Karpas-422 (cell line): Measurements from ENCODE around the gene FBXO34. TPM values are rescaled to one million over a fixed set of nuclear protein-coding genes. Genes with fewer than 3 reads are reported as not detected.
A peak's percentile ranks its signal among the peaks of the same experiment; 100 is the strongest.

Source experiments
- DNase-seq: peaks from one replicate; pipeline ENCODE4 v3.0.0-alpha.2; 2015
- H2AFZ ChIP-seq: fragments of 200-600 bp; sonication (generic); 2 replicates; pipeline ENCODE4 v1.6.1; 2014; ENCODE audit warnings: antibody characterized with exemption, low read length, mixed read lengths
- H3K27ac ChIP-seq: fragments of 200-600 bp; sonication (generic); 2 replicates; pipeline ENCODE4 v1.5.1; 2014; ENCODE audit warnings: mild to moderate bottlenecking, low read length, moderate library complexity
- H3K27me3 ChIP-seq: fragments of 200-600 bp; sonication (generic); 2 replicates; pipeline ENCODE4 v1.6.1; 2014; ENCODE audit warnings: low read length, mixed read lengths
- H3K36me3 ChIP-seq: fragments of 200-600 bp; sonication (generic); 2 replicates; pipeline ENCODE4 v1.6.1; 2014; ENCODE audit warnings: low read length, mixed read lengths; ENCODE audit not compliant: insufficient read depth
- H3K4me1 ChIP-seq: fragments of 200-600 bp; sonication (generic); 2 replicates; pipeline ENCODE4 v1.6.1; 2014; ENCODE audit warnings: mild to moderate bottlenecking, low read length, mixed read lengths
- H3K4me2 ChIP-seq: fragments of 200-600 bp; sonication (generic); 2 replicates; pipeline ENCODE4 v1.6.1; 2014; ENCODE audit warnings: low read length, low read depth, mild to moderate bottlenecking; ENCODE audit not compliant: poor library complexity, severe bottlenecking
- H3K4me3 ChIP-seq: fragments of 200-600 bp; sonication (generic); 2 replicates; pipeline ENCODE4 v1.5.1; 2014; ENCODE audit warnings: mild to moderate bottlenecking, antibody characterized with exemption, low read length, mixed read lengths
- H3K79me2 ChIP-seq: fragments of 200-600 bp; sonication (generic); 2 replicates; pipeline ENCODE4 v1.6.1; 2014; ENCODE audit warnings: mild to moderate bottlenecking, low read length, mixed read lengths
- H3K9ac ChIP-seq: fragments of 200-600 bp; sonication (generic); 2 replicates; pipeline ENCODE4 v1.6.0; 2014; ENCODE audit warnings: low read length
- H3K9me2 ChIP-seq: fragments of 200-600 bp; sonication (generic), shearing (Covaris generic); replicated peaks from 2 replicates; pipeline ENCODE4 v1.6.0; 2014; ENCODE audit warnings: mild to moderate bottlenecking, low read length, moderate library complexity; ENCODE audit not compliant: insufficient read depth
- H3K9me3 ChIP-seq: fragments of 300-700, 200-600 bp; sonication (generic); 2 replicates; pipeline ENCODE4 v1.6.1; 2014; ENCODE audit warnings: low read length, mixed read lengths
- H4K20me1 ChIP-seq: fragments of 200-600 bp; sonication (generic); 2 replicates; pipeline ENCODE4 v1.6.1; 2014; ENCODE audit warnings: mild to moderate bottlenecking, antibody characterized with exemption, low read length, low read depth; ENCODE audit not compliant: insufficient read depth
- total RNA-seq: library from RNA; depleted of rRNA; stranded (reverse); fragments of >200 nt; shearing (Covaris generic); gene quantifications from 2 replicates; pipeline ENCODE4 v1.2.3, GENCODE V29; 2014; ENCODE audit warnings: low replicate concordance

The FBXO34 gene
- total RNA-seq, 1 experiment from 2014 or later = 59.0 TPM

GRCh38 chr14:55254581-55254980, 16.6 kb upstream of the FBXO34 start:
- no peaks in the 10 kb centered on the region for H3K79me2 ChIP-seq
- no peaks in the 10 kb centered on the region for H3K9me2 ChIP-seq
- no peaks in the 10 kb centered on the region for H3K9me3 ChIP-seq
- no peak overlapping the region for H3K27ac ChIP-seq
- H3K9ac ChIP-seq = no peak overlapping the region
- no peaks in the 10 kb centered on the region for H3K4me1 ChIP-seq
- no peaks in the 10 kb centered on the region for H3K36me3 ChIP-seq
- H3K27me3 ChIP-seq = no peaks in the 10 kb centered on the region
- no peak for DNase-seq
- H2AFZ ChIP-seq = no peak overlapping the region
- no peak overlapping the region for H3K4me2 ChIP-seq
- no peaks in the 10 kb centered on the region for H4K20me1 ChIP-seq
- H3K4me3 ChIP-seq = no peak overlapping the region

GRCh38 chr14:55255979-55256378, 15.2 kb upstream of the FBXO34 start:
- no peaks in the 10 kb centered on the region for H3K79me2 ChIP-seq
- H3K9ac ChIP-seq = no peak overlapping the region
- H2AFZ ChIP-seq = no peak overlapping the region

DNA sequence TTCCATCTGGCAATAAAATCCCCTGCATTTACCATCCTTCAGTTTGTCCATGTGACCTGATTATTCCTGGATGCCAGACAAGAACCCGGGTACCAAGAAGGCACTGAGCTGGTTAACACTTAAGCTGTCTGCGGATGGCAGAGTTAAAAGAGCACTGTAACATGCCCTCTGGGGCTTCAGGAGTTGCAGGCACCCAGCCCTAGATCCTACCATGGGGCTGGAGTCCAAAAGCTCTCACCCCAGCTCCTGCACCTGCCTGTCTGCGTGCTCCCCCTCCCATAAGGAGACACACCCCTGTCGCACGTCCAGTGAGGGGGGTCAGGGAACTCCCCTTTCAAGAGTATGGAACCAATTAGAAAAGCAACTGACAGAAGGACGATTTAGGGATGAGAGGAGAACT, 14.6 kb upstream of the FBXO34 start:
- Histone ChIP-seq H3K27ac (no peak overlapping the region), H3K27me3 (no peaks in the 10 kb centered on the region), H3K4me1 (no peaks in the 10 kb centered on the region), H2AFZ (no peak overlapping the region), H3K9me2 (no peaks in the 10 kb centered on the region), H3K9me3 (no peaks in the 10 kb centered on the region), H3K4me2 (no peak overlapping the region), H3K9ac (no peak overlapping the region), H3K79me2 (no peaks in the 10 kb centered on the region), H3K36me3 (no peaks in the 10 kb centered on the region), H4K20me1 (no peaks in the 10 kb centered on the region), H3K4me3 (no peak overlapping the region)
- DNase-seq = no peak

More at GRCh38 chr14:55255979-55256378, 15.2 kb upstream of the FBXO34 start:
- Histone ChIP-seq H4K20me1 (no peaks in the 10 kb centered on the region), H3K27ac (no peak overlapping the region), H3K9me2 (no peaks in the 10 kb centered on the region), H3K4me2 (no peak overlapping the region), H3K4me1 (no peaks in the 10 kb centered on the region), H3K4me3 (no peak overlapping the region), H3K9me3 (no peaks in the 10 kb centered on the region), H3K27me3 (no peaks in the 10 kb centered on the region), H3K36me3 (no peaks in the 10 kb centered on the region)
- no peak for DNase-seq

DNA sequence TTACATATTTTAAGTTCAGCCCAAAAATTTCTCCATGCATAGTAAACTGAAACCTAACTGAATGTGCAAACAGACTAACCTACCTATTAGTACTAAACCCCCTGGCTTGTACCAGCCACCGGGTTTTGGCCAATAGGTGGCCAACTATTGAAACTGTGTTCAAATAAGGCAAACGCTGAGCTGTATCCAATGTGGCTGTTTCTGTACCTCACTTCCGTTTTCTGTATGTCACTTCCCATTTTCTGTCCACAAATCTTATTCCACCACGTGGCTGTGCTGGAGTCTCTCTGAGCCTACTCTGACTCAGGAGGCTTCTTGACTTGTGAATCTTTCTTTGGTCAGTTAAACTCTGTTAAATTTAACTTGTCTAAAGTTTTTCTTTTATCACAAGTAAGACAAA, 6.0 kb upstream of the FBXO34 start:
- H3K27ac ChIP-seq = no peak overlapping the region
- H3K27me3 ChIP-seq = no peaks in the 10 kb centered on the region
- no peak overlapping the region for H3K4me3 ChIP-seq
- peaks cover 6% of the 10 kb centered on the region for H3K4me1 ChIP-seq
- no peak overlapping the region for H3K4me2 ChIP-seq
- DNase-seq = peak; percentile 92
- H3K79me2 ChIP-seq = no peaks in the 10 kb centered on the region
- H2AFZ ChIP-seq = peak overlapping the region; percentile 90
- H3K9ac ChIP-seq = no peak overlapping the region
- H4K20me1 ChIP-seq = no peaks in the 10 kb centered on the region
- H3K9me2 ChIP-seq = no peaks in the 10 kb centered on the region
- H3K36me3 ChIP-seq = no peaks in the 10 kb centered on the region
- peaks cover 4% of the 10 kb centered on the region; the same call in 1 of the 2 replicates for H3K9me3 ChIP-seq

- Histone ChIP-seq H3K4me2 (no peak overlapping the region), H3K27ac (no peak overlapping the region), H3K36me3 (no peaks in the 10 kb centered on the region), H4K20me1 (peaks cover 9% of the 10 kb centered on the region; the same call in 1 of the 2 replicates), H2AFZ (no peak overlapping the region; the same call in 1 of the 2 replicates), H3K9ac (no peak overlapping the region), H3K79me2 (peaks cover 13% of the 10 kb centered on the region), H3K4me1 (peaks cover 18% of the 10 kb centered on the region), H3K9me3 (peaks cover 4% of the 10 kb centered on the region; the same call in 1 of the 2 replicates), H3K27me3 (no peaks in the 10 kb centered on the region), H3K9me2 (no peaks in the 10 kb centered on the region), H3K4me3 (no peak overlapping the region)
- no peak for DNase-seq
Observed at GRCh38 chr14:55267820-55268219, 3.4 kb upstream of the FBXO34 start.

GRCh38 chr14:55271572-55272298, 514 bp downstream of the FBXO34 start:
- Histone ChIP-seq H2AFZ (no peak overlapping the region; the same call in 1 of the 2 replicates), H3K79me2 (peaks cover 52% of the 10 kb centered on the region), H3K4me3 (peak overlapping the region; percentile 93), H3K27me3 (no peaks in the 10 kb centered on the region), H3K9me3 (no peaks in the 10 kb centered on the region), H3K27ac (peak overlapping the region; percentile 48), H3K4me2 (peak overlapping the region; percentile 86), H3K36me3 (no peaks in the 10 kb centered on the region), H3K9ac (peak overlapping the region; percentile 88), H4K20me1 (peaks cover 33% of the 10 kb centered on the region), H3K9me2 (no peaks in the 10 kb centered on the region), H3K4me1 (peaks cover 50% of the 10 kb centered on the region)
- DNase-seq = peak; percentile 94

DNA sequence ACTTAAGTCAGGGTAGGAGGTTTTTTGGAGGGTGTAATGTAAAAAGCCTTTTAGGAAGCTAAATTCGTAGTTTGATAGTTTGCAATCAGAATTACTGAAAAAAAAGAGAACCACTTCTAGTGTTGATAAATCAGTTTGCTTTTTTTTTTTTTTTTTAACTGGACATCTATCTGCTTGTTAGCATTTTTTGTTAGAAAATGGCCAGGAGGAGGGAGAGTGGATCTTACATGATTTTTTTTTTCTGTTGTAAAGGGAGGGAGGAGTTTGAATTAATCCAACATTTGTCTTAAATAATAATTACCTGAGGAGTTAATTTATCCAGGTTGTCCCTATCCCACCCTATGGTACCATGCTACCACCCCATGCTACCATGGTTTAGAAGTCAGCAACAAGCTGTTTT, 1.2 kb downstream of the FBXO34 start:
- H3K27ac ChIP-seq = peak overlapping the region; percentile 48
- H3K27me3 ChIP-seq = no peaks in the 10 kb centered on the region
- no peak overlapping the region for H2AFZ ChIP-seq
- H4K20me1 ChIP-seq = peaks cover 37% of the 10 kb centered on the region
- H3K4me1 ChIP-seq = peaks cover 57% of the 10 kb centered on the region
- H3K9me2 ChIP-seq = no peaks in the 10 kb centered on the region
- H3K4me3 ChIP-seq = peak overlapping the region; percentile 93
- H3K9ac ChIP-seq = peak overlapping the region; percentile 88
- peaks cover 59% of the 10 kb centered on the region for H3K79me2 ChIP-seq
- peak; percentile 67 for DNase-seq
- peak overlapping the region; percentile 86 for H3K4me2 ChIP-seq
- H3K9me3 ChIP-seq = no peaks in the 10 kb centered on the region
- H3K36me3 ChIP-seq = no peaks in the 10 kb centered on the region

DNA sequence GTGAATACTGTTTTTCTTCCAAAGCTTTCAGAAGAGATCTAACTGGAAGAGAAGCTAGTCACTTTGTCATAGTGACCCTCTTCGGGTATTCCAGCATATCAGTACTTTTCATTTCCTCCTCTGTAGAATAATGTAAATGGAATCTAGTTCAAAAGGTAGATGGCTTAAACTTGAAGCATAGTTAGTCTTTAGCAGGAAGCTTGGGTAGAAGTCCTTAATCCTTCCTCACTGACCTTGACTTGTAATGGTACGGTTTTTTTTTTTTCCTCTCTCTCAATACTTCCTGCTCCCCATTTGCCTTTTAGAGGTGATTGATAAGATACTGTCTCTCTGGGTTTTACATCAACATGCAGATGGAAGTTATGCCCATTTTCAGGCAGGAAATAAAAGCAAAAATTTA, 1.7 kb downstream of the FBXO34 start:
- Histone ChIP-seq H3K27me3 (no peaks in the 10 kb centered on the region), H3K9me2 (no peaks in the 10 kb centered on the region), H3K9ac (peak overlapping the region; percentile 88), H3K4me1 (peaks cover 62% of the 10 kb centered on the region), H2AFZ (no peak overlapping the region), H4K20me1 (peaks cover 41% of the 10 kb centered on the region), H3K4me2 (peak overlapping the region; percentile 86), H3K9me3 (no peaks in the 10 kb centered on the region), H3K36me3 (no peaks in the 10 kb centered on the region), H3K4me3 (peak overlapping the region; percentile 93), H3K79me2 (peaks cover 64% of the 10 kb centered on the region), H3K27ac (peak overlapping the region; percentile 48)
- DNase-seq = peak; percentile 52
